Activated CD8-positive, alpha-beta memory T cell treated with anti-CD3 and anti-CD28 coated beads, Interleukin-2, amount 50 U/mL, for 1 hour (primary cell): Measurements from ENCODE around the gene TMPRSS9.

ENCODE experiments used
- DNase-seq: peaks from one replicate; pipeline ENCODE4 v3.0.0-alpha.2; 2020; ENCODE audit errors: extremely low read depth

TMPRSS9 gene

DNA sequence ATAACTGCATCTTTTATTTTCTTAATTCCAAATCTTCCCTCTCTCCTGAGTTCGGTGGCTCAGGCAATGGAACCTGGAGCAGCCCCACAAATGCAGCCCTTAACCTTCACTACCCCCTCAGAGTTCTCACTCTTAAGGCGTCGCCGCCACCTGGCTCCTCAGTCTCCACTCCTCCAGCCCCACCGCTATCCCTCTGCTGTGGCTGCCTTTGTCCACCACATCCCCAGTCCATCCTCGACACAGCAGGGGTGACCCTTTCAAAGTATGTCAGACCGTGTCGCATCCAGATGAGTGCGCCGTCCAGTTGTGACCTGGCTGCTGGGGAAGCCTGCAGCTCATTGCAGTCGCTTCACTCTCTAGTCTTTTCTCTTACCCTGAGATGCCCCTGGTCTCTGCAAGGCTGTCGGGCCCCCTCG, 30.6 kb upstream of the TMPRSS9 start:
- no peak for DNase-seq

DNA sequence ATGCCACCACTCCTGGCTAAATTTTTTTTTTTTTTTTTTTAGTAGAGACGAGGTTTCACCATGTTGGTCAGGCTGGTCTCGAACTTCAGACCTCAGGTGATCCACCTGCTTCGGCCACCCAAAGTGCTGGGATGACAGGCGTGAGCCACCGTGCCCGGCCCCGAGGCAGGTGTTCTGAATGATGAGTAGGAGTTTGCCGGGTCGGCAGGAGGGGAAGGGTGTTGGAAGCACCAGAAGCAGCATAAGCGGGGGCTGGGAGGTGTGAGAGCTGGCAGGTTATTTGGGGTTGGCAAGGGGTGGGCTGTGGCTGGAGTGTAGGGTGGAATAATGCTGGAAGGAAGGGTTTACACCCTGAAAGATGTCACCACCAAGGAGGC, 29.8 kb upstream of the TMPRSS9 start:
- no peak for DNase-seq

DNA sequence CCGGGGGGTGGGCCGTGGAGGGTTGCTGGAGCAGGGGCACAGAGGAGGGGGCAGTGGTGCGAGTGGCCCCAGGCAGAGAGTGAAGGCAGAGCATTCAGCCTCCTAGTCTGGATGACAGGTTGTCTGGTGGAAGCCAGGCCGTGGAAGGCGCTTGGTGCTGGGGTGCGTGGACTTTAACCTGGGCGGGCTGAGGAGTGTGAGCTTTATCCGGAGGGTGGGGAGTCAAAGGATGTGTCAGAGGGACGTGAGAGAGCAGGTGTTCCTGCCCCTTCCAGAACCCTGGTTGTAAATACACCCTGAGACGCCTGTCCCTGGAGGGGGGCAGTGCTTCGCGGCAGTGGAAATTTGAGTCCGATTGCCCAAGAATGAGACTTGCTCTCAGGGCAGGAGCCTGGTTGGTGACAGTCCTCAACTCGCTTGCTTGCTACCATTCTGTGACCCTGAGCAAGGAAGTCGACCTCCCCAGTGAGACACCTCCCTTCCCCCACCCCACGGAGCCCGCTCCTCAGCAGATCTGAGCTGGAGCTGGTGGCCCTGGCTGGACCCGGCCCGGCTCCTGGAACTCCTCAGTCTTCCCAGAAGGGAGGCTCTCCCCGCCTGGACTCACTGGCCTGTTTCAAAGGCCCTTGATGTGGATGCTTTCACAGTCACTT, 29.3 kb upstream of the TMPRSS9 start:
- no peak for DNase-seq

DNA sequence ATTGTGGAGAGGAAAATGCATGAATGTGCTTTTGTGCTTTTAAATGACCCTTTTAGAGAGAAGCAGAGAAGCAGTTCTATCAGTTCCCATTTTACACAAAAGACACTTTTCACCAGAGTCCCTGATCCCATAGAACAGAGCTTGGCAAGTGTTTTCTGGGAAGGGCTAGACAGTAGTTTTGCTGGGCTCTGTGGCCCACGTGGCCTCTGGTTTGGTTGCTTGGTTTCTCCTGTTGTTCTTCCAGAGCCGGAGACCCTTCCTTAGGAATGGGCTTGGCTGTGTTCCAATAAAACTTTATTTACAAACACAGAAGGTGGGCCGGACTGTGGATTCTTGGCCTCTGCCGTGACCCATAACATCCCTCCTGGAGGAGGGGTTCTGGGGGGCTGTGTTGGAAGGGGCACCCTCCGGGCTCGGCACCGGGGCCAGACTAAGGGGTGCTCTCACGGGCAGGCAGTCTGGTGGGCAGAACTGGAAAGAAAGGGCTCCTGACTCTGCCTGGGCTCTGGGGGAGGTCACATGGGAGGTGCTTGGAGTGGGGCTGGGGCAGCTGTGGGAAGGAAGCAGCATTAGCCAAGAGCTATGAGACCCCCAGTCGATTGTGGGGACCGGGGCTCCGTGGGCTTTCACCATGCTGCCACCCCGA, 28.3 kb upstream of the TMPRSS9 start:
- DNase-seq = no peak

DNA sequence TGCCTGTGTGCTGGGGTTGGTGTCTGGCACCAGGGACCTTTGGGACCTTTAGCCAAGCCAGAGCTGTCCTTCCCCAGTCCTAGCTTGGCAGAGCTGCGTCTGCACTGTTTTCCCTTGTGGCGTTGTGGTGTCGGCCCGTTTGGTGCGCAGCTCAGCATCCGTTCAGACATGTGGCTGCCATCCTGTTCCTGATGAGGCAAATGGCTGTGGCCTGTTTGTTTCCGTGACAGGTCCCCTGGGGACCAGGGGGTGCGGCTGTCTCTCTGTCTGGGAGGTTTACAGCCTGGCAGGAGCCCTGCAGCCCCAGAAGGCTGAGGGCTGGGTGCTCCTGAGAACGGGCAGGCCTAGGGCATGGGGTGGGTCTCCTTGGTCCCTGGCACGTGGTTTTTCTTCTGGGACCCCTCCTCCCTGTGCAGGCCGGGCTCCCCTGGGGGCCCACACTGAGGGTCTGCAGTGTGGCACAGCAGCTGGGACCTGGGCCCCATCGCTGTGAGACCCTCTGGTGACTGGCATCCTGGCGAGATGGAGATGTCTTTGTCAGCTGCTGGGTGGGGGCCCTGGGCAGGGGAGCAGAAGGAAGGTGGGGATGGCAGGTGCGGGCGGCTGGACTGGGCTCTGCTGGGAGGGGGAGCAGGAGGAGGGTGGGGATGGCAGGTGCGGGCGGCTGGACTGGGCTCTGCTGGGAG, 27.6 kb upstream of the TMPRSS9 start:
- peak; percentile 40 for DNase-seq

DNA sequence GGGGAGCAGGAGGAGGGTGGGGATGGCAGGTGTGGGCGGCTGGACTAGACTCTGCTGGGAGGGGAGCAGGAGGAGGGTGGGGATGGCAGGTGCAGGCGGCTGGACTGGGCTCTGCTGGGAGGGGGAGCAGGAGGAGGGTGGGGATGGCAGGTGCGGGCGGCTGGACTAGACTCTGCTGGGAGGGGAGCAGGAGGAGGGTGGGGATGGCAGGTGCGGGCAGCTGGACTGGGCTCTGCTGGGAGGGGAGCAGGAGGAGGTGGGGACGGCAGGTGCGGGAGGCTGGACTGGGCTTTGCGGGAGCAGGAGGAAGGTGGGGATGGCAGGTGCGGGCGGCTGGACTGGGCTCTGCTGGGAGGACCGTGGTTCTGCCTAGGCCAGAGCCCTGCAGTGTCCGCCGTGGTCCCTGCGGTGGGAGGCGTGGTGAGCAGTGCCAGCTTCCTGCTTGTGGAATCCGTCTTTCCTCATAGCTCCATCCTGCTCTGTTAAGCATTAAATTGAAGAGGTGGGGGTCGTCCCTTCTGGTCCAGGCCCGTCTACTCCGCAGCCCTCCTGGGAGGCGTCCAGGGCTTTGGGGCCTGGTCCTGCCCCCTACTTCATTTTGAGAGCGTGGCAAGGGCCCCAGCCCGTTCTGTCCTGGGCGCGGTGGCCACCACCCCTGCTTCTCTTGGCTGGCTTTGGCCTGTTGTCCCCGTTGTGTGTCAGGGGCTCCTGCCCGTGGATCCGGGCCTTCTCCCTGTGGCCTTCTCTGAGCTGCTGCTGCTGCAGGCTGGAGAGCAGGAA, 26.8 kb upstream of the TMPRSS9 start:
- DNase-seq = no peak

DNA sequence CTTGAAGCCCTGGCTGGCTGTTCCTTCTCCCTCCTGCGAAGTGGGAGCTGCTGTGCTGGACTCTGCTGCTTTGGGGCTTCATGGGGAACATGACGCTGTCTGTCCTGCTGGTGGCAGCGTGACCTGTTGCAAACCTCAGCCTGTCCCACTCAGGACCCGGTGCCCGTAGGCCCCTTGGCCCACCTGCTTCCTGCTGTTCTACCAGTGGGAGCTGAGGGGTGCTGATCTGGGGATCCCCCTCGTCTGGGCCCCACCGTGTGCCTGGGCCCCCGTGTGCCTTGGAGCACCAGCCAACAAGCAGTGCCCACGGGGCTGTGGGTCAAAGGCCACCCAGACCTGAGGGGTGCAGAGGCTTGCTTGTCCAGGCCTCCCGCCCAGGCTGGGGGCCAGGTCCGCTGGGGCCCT, 26.3 kb upstream of the TMPRSS9 start:
- no peak for DNase-seq

DNA sequence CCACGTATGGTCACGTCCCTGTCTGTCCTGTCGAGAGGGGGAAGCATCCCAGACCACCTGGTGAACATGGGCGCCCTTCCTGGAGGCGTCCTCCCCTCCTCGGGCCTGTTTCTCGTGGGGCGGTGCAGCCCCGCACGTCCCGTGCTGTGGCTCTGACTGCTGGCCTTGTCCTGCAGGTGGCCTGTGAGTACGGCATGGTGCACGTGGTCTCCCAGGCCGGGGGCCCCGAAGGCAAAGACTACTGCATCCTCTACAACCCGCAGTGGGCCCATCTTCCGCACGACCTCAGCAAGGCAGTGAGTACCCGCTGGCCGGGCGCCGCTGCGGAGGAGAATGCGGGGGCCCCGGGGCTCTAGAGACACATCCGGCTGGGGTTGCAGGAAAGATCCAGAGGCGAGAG, 25.6 kb upstream of the TMPRSS9 start:
- no peak for DNase-seq

DNA sequence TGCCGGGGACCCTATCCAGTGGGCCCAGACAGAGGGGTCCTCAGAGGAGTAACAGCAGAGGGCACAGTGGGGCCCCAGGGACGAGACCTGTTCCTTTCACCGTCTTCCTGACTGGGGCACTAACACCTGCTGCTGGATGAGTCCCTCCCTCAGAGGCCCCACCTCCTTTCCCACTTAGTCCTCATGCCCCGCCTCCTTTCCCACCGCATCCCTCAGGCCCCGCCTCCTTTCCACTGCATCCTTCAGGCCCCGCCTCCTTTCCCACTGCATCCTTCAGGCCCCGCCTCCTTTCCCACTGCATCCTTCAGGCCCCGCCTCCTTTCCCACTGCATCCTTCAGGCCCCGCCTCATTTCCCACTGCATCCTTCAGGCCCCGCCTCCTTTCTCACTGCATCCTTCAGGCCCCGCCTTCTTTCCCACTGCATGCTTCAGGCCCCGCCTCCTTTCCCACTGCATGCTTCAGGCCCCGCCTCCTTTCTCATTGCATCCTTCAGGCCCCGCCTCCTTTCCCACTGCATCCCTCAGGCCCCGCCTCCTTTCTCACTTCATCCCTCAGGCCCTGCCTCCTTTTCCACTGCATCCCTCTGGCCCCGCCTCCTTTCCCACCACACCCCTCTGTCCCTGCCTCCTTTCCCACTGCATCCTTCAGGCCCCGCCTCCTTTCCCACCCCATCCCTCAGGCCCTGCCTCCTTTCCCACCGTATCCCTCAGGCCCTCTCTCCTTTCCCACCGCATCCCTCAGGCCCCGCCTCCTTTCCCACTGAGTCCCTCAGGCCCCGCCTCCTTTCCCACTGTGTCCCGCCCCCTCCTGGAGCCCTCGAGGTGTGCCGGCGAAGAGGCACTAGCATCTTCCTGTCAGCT, 24.8 kb upstream of the TMPRSS9 start:
- no peak for DNase-seq

DNA sequence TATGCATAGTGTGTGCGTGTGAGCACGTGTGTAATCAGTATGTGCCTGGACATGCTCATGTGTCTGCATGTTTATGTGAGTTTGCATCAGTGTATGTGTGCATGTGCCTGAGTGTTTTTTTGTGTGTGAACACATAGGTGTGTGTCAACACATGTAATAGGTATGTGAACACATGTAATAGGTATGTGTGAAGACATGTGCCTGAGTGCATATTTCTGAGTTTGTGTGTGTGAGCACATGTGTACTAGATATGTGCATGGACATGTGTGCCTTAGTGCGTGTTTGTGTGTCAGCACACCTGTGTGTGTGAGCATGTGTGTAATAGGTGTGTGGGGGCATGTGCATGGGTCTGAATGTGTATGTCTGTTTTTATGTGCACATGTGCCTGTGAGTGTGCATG, 24.2 kb upstream of the TMPRSS9 start:
- DNase-seq = no peak

DNA sequence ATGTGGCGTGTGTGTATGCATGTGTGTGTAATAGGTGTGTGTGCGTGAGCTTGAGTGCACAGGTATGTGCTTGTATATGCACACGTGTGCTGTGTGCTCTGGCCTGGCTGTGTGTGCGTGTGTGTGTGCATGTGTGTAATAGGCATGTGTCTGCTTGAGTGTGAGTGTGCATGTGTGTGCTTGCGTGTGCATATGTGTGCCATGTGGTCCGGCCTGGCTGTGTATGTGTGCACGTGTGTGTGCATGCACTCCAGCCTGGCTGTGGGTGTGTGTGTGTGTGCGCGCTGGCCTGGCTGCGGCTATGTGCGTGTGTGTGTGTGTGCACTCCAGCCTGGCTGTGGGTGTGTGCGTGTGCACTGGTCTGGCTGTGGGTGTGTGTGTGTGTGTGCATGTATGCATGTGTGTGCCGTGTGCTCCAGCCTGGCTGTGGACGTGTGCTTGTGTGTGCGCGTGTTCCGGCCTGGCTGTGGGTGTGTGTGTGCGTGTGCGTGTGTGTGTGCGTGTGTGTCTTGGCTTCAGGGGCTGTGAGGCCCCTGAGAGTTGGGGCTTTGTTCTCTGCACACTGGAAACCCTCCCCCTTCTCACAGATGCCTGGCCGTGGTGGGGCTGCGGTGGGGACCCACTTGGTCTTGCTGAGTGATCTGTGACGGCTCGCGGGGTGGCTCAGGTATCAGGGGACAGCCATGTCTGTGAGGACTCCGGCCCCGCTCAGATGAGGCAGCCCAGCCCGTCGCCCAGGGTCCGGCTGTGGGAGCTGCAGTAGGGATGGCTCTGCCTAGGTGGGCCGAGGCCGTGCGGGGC, 23.3 kb upstream of the TMPRSS9 start:
- no peak for DNase-seq

DNA sequence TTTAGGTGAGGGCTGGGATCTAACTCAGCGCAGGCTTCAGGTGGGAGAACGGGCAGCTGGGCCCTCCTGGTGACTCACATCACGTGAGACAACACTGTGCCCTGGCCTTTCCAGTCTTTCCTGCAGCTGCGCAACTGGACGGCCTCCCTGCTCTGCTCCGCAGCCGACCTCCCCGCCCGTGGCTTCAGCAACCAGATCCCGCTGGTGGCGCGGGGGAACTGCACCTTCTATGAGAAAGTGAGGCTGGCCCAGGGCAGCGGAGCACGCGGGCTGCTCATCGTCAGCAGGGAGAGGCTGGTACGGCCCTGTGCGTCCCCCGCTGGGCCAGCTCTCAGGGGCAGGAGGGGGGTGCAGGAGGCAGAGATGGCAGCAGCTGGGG, 22.7 kb upstream of the TMPRSS9 start:
- DNase-seq = no peak

DNA sequence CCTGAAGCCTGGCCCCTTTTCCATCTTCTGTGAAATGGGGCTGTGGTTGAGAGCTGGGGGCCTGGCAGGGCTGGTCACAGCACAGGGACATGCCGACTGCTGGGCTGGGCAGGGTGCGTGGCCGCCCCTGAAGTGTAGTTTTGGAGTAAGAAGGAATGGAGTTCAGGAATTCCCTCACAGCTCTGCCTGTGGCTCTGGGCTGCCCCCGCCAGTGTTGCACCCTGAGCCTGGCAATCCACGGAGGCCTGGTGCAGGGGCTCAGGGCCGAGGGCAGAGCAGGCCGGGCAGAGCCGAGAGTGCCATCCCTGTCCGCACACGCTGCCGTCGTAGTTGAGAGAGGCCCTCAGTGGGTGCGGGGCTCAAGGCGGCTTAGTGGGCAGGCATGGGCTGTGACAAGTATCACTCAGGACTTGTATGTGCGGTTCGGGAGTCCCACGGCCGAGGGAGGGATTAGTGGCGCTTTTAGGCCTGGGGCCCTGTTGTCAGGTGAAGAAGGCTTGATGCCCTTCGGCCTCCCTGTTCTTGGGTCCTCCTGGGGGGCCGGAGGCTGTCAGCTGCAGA, 21.9 kb upstream of the TMPRSS9 start:
- no peak for DNase-seq

DNA sequence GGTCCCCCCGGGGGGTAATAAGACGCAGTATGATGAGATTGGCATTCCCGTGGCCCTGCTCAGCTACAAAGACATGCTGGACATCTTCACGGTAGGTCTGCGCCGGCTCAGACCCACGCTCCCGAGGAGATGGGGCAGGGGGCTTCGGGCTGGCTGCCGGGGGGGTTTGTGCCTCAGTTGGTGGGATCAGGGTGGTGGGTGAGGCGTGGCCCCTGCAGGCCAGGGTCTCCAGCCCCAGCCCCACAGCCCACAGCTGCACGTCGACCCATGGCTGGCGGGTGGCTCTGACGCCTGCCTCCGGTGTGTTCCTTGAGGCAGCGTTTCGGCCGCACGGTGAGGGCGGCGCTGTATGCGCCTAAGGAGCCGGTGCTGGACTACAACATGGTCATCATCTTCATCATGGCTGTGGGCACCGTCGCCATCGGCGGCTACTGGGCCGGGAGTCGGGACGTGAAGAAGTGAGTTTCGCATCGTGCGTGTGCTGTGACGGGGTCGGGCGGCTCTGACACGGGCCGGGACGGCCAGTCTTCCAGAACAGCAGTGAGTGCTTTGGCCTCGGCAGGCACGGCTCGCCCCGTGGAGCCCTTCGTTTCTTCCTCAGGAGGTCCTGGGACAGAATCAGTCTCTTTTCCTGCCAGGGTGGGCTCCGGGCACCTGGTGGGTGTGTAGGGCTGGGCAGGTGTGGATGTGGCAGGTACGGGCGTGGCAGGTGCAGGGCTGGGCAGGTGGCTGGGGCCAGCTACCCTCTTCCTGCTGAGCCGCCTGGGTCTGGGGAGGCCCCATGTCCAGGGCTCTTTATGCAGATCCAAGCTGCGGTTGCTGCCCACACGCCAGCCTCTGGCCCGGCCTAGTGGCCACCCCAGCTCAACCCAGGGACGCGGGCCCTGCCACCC, 21.1 kb upstream of the TMPRSS9 start:
- DNase-seq = no peak

DNA sequence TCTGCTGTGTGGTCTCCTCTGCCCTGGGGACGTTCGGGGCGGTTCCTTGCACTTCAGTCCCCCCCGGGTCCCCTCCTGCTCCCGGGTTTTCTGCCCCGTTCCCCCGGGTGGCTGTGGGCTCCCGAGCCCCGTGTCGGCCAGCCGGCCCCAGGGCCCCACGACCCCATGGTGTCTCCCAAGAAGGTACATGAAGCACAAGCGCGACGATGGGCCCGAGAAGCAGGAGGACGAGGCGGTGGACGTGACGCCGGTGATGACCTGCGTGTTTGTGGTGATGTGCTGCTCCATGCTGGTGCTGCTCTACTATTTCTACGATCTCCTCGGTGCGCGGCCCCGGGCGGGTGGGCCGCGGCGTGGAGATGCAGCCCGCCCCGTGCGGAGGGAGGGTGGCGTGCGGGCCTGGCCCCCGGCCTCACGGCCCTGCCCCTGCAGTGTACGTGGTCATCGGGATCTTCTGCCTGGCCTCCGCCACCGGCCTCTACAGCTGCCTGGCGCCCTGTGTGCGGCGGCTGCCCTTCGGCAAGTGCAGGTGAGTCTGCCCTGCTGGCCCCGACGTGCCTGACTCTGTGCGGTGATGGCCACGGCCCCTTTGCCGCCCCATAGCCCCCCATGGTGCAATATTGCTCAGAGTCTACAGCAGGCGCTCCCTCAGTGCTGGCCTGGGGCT, 20.3 kb upstream of the TMPRSS9 start:
- DNase-seq = no peak

DNA sequence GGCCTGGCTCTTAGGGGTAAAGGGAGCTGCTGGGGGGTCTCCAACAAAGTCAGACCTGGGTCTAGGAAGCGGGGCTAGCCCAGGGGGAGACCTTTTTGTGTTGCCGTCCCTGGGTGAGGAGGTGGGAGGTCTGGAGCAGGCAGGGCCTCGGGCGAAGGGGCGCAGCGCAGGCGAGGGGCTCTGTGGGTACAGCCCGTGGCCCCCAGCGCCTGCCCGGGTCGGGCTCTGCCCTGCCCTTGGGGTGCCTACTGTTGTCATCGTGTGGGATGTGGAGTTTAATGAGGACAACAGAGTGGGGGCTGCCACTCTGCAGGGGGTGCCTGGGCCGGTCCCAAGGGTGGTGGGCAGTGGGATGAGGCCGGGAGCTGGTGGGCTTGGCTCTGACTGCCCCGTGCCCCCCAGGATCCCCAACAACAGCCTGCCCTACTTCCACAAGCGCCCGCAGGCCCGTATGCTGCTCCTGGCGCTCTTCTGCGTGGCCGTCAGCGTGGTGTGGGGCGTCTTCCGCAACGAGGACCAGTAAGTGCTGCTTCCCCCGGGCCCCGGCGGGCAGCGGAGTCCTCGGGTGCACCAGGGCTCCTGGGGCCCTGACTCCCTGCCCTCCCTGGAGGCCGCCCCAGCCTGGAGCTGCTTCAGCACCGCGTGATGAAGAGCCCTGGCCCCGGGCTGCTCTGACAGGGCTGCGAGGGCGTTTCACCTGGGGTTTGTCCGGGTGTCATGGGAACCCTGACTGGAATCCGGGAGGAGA, 19.4 kb upstream of the TMPRSS9 start:
- no peak for DNase-seq

DNA sequence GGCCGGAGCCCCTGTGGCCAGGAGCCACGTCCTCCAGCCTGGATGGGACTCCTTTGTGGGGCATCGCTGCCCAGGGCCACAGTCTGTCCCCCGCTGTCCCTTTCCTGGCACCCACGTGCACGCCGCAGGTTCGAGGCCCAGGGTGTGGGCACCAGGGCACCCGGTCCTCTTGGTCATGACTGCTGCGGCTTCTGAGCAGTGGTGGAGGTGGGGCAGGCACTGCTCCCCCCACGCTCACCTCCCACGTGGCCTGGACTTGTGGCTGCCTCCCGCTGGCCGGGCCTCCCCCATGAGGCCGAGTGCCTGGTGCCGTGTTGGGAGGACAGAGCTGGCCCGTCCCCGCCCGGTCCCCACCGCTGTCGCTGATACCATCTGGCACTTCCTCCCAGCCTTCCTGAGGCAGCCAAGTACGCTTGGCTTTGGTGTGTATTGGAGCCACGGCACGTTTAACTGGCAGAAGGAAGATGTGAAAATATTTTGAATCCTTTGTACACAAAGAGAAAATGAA, 18.8 kb upstream of the TMPRSS9 start:
- DNase-seq = no peak

DNA sequence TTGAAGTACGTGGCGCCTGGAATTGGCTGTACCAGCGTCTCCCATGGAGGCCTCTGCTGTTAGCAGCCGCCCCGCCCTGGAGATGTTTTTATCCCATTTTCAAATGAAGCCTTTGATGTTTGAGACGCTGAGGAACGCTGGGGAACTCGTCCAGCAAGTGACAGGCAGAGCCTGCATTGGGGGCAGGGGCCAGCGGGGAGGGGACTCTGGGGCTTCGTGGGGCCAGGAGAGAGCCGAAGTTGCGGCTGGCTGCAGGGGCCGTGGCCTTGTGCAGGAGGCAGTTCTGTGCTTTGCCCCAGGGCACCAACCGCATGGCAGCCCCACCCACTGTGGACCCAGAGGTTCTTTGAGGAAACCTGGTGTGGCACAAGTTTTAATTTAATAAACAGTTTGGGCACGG, 18.1 kb upstream of the TMPRSS9 start:
- DNase-seq = no peak
